Hematopoietic multipotent progenitor cell (in vitro differentiated cells): ENCODE measurements around the gene PIWIL4. TPM values are rescaled to one million over a fixed set of nuclear protein-coding genes. Genes with fewer than 3 reads are reported as not detected.

ENCODE experiments used
- DNase-seq, 3 donors: peaks; one replicate each; pipeline ENCODE4 v3.0.0-alpha.2; 2011 to 2015; ENCODE audit warnings: low read depth in 2 of 3, low spot score in 2 of 3
- total RNA-seq: library from RNA; depleted of rRNA; stranded (reverse); fragments of >200 nt; gene quantifications from one replicate; pipeline ENCODE4 v1.2.3, GENCODE V29; 2012

PIWIL4 gene
- total RNA-seq, 1 donor, result 3.5 TPM

DNA sequence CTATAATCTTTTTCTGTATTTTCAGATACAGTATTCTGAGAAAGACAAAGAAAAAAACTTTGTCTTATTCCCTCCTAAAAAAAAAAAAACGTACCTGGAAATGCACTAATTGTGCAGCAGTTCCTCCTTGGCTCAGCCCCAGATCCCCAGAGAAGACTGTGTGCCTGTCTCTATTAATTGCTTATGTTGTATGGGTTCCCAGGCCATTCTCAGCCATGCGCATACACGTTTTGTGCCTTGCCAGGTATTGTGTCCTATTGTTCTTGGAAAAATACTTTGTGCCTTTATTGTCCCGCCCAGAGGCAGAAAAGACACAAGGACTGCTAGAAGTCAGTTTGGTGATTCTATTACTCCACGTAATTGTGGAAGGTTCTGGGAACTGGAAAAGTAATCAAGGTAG is 91.2 kb downstream of the PIWIL4 start:
- DNase-seq, result no peak

DNA sequence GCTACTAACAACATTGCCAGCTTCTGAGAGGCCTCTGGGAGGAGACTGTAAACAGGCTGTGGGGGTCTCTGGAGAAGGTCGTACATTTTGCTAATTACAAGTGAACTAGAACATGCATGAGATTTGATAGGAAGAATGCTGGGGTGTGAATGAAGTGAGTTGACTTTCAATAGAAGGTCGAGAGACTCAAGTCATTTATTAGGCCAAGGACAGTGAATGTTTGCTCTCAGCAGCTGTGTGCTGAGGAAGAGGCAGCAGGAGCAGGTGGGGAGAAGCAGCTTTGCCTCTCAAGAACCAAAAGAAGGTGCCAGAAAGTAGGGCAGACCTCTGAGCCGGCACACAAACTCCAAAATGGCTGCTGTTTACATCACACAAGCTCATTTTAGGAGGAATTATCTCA is 91.7 kb downstream of the PIWIL4 start:
- DNase-seq, result no peak

GRCh38 chr11:94661444-94661843 is 94.3 kb downstream of the PIWIL4 start:
- no peak for DNase-seq

- DNase-seq, result no peak
Observed at GRCh38 chr11:94662065-94662779, 95.1 kb downstream of the PIWIL4 start.

DNA sequence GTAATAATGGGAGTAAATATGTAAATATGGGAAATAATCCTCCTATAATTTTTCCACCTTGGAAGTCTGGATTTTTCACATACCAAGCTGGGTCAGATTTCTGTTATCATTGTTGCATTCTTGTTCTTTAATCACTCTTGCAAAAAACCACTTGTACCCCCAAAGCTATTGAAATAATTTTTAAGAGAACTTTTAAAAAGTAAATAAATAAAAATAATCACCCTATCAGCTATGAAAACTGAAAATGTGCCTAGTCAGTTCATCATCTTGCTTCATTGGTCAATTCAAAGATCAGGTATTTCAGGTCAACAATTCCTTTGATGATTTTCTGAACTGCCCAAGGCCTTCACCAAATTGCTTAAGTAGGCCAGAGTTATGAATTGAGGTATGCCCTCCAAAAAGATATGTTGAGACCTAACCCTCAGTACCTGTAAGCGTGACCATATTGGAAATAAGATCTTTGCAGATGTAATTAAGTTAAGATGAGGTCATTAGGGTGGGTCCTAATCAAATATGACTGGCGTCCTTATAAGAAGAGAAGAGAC is 95.8 kb downstream of the PIWIL4 start:
- no peak for DNase-seq

- no peak for DNase-seq
Observed at GRCh38 chr11:94664346-94664745, 97.2 kb downstream of the PIWIL4 start.

GRCh38 chr11:94665116-94665659 is 98.0 kb downstream of the PIWIL4 start:
- no peak for DNase-seq

- DNase-seq, result peak in 1 of 3 donors; percentile 31
Observed at GRCh38 chr11:94666792-94667721, 99.9 kb downstream of the PIWIL4 start.

DNA sequence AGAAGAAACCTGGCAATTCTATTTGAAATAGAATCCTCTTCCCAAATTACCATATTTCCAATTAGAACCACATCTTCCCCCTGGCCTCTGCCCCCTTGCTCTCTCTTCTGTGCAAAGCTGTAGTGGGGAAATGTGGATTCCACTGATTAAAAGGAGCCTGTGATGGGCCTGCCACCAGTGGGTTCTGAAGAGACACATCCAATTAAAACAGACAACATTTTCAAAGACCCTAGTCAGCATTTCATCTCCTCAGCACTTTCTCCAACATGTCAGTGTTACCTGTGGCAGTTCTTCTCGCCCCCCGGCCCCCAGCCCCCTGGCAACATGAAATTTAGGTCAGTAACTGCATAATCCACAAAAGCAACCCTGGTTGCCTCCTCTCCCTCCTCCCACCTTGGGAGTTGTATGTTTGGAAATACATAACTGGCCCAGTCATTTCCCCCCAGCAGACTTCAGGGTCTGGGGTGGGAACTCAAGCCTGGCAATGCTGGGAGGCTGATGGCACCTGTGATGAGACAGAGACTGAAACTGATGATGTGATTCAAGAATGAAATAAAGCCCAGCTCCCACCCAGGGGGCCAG is 101.1 kb downstream of the PIWIL4 start:
- no peak for DNase-seq

GRCh38 chr11:94669023-94669422 is 101.9 kb downstream of the PIWIL4 start:
- no peak for DNase-seq

Other genes starting within 250 kb of the PIWIL4 start
- not detected for gene GPR83, start 165.9 kb upstream of the PIWIL4 start, total RNA-seq
- gene MRE11, start 73.5 kb upstream of the PIWIL4 start, total RNA-seq, result 8.1 TPM
- gene ANKRD49, start 73.4 kb upstream of the PIWIL4 start, total RNA-seq, result 11.3 TPM
- gene C11orf97, start 54.9 kb upstream of the PIWIL4 start, total RNA-seq, result not detected
- 12.9 TPM for gene FUT4, start 23.4 kb upstream of the PIWIL4 start, total RNA-seq
- gene AMOTL1, start 201.0 kb downstream of the PIWIL4 start, total RNA-seq, result 14.3 TPM